NCI-H524 treated with DMSO at 0.1 percent for 48 hours (cell line): Measurements from ENCODE around the gene ZFHX3.

Experiments
- DNase-seq: peaks from one replicate; lab custom pipeline; 2025; lab: John Stamatoyannopoulos, UW

ZFHX3 gene

GRCh38 chr16:72743011-72743761, 304.7 kb downstream of the ZFHX3 start:
- no peak for DNase-seq

GRCh38 chr16:72740347-72740746, 307.6 kb downstream of the ZFHX3 start:
- no peak for DNase-seq

GRCh38 chr16:72739577-72739976, 308.4 kb downstream of the ZFHX3 start:
- no peak for DNase-seq

GRCh38 chr16:72736074-72736473, 311.9 kb downstream of the ZFHX3 start:
- no peak for DNase-seq
